GM18508 (cell line): ENCODE results near the gene ARHGEF26.
"Not testable (repeated sequence)": the region's sequence is repeated elsewhere in the genome, so short reads cannot be mapped to it uniquely, and the experiment has no call there.

Experiments
- ATAC-seq: cut with Tn5 transposase; IDR thresholded peaks from one replicate; pipeline ENCODE4 v1.9.1; 2021; ENCODE audit warnings: moderate number of reproducible peaks; ENCODE audit not compliant: insufficient read depth, unreplicated experiment

Gene ARHGEF26

GRCh38 chr3:154120961-154121700 is at the start of gene ARHGEF26:
TSS of gene ARHGEF26 (plus strand) at chr3:154121390. CDS start at chr3:154121993, 603 bp downstream.
- no peak for ATAC-seq

- ATAC-seq = no peak
Measured at GRCh38 chr3:154074966-154075365, 46.2 kb upstream of the ARHGEF26 start.

GRCh38 chr3:154078672-154079071 is 42.5 kb upstream of the ARHGEF26 start:
- ATAC-seq = no peak

GRCh38 chr3:154081305-154081704 is 39.9 kb upstream of the ARHGEF26 start:
- ATAC-seq = no peak

GRCh38 chr3:154085071-154085470 is 36.1 kb upstream of the ARHGEF26 start:
- ATAC-seq = no peak

GRCh38 chr3:154085799-154086198 is 35.4 kb upstream of the ARHGEF26 start:
- no peak for ATAC-seq

- no peak for ATAC-seq
Measured at GRCh38 chr3:154086286-154086685, 34.9 kb upstream of the ARHGEF26 start.

GRCh38 chr3:154087756-154088480 is 33.3 kb upstream of the ARHGEF26 start:
- ATAC-seq = not testable (repeated sequence)

GRCh38 chr3:154089421-154090420 is 31.5 kb upstream of the ARHGEF26 start:
- no peak for ATAC-seq

- ATAC-seq = no peak
Measured at GRCh38 chr3:154094051-154094450, 27.1 kb upstream of the ARHGEF26 start.

- no peak for ATAC-seq
Measured at GRCh38 chr3:154095832-154096421, 25.3 kb upstream of the ARHGEF26 start.

GRCh38 chr3:154098376-154098775 is 22.8 kb upstream of the ARHGEF26 start:
- ATAC-seq = no peak

- no peak for ATAC-seq
Measured at GRCh38 chr3:154100556-154100955, 20.6 kb upstream of the ARHGEF26 start.

- no peak for ATAC-seq
Measured at GRCh38 chr3:154101250-154101649, 19.9 kb upstream of the ARHGEF26 start.

- no peak for ATAC-seq
Measured at GRCh38 chr3:154102225-154102624, 19.0 kb upstream of the ARHGEF26 start.

GRCh38 chr3:154105218-154105975 is 15.8 kb upstream of the ARHGEF26 start:
- no peak for ATAC-seq

GRCh38 chr3:154111365-154111935 is 9.7 kb upstream of the ARHGEF26 start:
- no peak for ATAC-seq

GRCh38 chr3:154112146-154112852 is 8.9 kb upstream of the ARHGEF26 start:
- no peak for ATAC-seq
